Activated CD8-positive, alpha-beta memory T cell treated with anti-CD3 and anti-CD28 coated beads, Interleukin-2, amount 50 U/mL, for 1 hour (primary cell): ENCODE results near the gene CRELD1.
"Not testable (repeated sequence)": the region's sequence is repeated elsewhere in the genome, so short reads cannot be mapped to it uniquely, and the experiment has no call there.

ENCODE experiments used
- DNase-seq: peaks from one replicate; pipeline ENCODE4 v3.0.0-alpha.2; 2020; ENCODE audit errors: extremely low read depth

CRELD1 gene, protein sequence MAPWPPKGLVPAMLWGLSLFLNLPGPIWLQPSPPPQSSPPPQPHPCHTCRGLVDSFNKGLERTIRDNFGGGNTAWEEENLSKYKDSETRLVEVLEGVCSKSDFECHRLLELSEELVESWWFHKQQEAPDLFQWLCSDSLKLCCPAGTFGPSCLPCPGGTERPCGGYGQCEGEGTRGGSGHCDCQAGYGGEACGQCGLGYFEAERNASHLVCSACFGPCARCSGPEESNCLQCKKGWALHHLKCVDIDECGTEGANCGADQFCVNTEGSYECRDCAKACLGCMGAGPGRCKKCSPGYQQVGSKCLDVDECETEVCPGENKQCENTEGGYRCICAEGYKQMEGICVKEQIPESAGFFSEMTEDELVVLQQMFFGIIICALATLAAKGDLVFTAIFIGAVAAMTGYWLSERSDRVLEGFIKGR

DNA sequence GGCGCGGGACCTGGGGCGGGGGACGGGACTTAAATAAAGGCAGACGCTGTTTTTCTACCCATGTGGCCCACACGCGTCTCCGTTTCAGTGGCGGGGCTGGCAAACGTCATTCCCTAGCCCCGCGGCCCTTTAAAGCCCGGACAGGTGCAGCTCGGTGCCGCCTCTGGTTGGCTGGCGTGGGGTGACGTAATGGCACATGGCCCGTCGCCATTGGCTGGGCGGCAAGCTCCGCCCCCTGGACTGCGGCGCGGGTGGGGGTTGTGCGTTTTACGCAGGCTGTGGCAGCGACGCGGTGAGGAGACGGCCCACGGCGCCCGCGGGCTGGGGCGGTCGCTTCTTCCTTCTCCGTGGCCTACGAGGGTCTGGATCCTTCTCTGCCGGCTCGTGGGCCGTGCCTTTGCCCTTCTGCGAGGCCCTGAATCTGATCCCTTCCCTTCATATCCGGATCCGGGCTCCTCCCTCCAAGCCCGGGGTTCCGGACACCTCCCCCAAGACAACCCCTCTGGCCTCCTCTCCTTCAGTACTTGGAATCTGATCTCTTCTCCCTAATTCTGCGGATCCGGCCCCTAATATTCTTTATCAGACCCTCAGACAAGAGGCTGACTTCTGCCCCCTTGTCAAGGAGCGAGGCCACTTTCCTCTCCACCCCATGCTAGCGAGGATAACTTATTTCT is at the start of gene CRELD1:
TSS of gene CRELD1 (plus strand) at position 274 of the 674 bp plus-strand sequence. CDS start 605 bp downstream, outside the sequence.
- DNase-seq, result peak; percentile 92

DNA sequence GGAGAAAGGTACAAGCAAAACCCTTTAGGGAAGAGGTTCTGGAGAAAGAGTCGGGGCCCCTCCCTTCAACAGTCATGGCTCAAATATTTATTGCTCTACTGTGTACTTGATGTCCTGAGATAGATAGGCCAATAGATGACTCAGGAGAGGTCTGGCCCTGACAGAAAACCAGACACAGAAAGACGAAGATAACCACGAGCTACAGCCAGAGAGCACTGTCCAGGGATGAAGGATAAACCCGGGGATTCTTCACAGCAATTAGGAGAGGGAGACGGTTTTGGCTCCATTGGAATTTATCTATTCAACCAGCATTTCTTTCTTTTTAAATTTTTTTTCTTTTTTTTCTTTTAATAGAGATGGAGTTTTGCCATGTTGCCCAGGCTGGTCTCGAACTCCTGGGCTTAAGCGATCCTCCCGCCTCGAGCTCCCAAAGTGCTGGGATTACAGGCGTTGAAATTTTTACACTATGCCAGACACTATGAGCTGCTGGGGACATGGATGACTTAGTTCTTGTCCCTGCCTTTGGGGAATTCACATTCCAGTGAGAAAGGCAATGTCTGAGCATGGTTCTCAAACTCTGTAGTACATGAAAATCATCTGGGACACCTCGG is 49.0 kb upstream of the CRELD1 start:
- no peak for DNase-seq

DNA sequence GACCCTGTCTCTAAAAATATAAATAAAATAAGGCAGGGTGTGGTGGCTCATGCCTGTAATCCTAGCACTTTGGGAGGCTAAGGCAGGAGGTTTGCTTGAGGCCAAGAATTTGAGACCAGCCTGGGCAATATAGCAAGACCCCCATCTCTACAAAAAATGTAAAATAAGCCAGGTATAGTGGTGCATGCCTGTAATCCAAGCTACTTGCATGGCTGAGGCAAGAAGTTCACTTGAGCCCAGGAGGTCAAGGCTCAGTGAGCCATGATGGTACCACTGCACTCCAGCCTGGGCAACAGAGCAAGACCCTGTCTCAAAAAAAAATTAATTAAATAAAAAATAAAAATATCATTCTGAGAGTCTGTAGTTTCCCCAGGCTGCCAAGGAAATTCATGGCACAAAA is 47.3 kb upstream of the CRELD1 start:
- no peak for DNase-seq

DNA sequence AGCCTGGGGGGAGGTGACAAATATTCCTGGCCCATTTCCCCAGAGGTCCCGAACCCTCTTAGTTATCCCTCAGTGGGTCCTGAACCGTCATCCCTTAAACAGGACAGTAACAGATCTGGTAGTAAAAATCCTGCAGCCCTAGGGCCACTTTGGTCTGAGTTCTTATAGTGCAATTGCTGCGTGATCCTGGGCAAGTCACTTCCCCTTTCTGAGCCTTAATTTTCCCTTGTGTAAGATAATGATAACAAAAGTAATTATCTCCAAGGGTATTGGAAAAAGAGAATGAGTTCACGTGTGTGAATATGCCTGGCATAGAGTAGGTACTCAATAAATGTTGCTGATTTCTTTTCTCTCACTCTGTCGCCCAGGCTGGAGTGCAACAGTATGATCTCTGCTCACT is 46.2 kb upstream of the CRELD1 start:
- no peak for DNase-seq

DNA sequence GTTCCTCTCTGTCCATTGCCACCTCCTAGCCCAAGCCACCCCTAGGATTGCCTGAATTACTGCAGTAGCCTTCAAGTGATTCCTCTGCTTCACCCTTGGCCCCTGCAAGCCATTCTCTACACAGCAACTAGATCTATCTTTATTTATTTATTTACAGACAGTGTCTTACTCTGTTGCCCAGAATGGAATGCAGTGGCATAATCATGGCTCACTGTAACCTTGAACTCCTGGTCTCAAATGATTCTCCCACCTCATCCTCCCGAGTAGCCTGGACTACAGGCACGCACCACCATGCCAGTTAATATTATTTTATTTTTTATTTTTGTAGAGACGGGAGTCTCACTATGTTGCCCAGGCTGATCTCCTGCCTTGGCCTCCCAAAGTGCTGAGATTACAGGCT is 45.1 kb upstream of the CRELD1 start:
- DNase-seq, result no peak

DNA sequence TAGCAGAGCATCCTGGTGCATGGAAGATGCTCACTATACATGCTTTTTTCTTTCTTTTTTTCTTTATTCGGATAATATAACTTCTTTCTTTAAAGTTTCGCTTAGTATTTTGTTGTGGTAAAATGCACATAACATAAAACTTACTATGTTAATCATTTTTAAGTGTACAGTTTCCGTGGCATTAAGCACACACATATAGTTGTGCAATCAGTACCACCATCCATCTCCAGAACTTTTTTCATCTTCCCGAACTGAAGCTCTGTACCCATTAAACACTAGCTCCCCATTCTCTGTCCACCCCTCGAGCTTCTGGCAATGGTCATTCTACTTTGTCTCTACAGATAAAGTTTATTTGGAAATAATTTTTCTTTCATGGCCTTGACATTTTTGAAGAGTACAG is 44.2 kb upstream of the CRELD1 start:
- DNase-seq, result no peak

DNA sequence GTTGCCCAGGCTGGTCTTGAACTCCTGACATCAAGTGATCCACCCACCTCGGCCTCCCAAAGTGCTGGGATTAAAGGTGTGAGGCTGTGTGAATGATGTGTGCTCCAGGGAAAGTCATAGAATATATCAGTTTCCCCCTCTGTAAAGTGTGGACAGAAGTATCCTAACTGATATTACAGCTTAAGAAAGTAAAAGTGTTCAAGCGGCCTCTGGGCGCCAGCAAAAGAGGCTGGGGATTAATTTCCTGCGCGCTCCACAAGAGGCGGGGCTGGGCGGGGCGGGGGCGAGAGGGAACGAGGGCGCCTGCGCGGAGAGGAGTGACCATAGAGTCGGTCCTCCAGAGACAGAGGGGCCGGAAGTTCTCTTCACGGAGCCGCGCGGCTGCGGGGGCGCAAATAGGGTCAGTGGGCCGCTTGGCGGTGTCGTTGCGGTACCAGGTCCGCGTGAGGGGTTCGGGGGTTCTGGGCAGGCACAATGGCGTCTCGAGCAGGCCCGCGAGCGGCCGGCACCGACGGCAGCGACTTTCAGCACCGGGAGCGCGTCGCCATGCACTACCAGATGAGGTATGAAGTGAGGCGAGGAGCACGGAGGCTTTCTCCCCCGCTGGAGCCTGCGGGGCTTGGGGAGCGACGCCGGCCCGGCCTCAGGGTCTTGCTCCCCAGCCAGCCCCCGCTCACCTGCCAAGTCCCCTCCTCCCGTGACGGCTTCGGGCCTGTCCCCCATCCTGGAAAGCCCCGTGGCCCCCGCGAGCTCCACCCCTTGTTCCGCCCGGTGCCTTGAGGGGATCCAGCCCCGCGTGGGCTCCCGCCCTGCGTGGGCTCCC is 43.2 kb upstream of the CRELD1 start, which contains the start of gene JAGN1:
TSS of gene JAGN1 (plus strand) at position 362 of the 823 bp plus-strand sequence. CDS start at position 475, 113 bp downstream.
- peak; percentile 75 for DNase-seq

DNA sequence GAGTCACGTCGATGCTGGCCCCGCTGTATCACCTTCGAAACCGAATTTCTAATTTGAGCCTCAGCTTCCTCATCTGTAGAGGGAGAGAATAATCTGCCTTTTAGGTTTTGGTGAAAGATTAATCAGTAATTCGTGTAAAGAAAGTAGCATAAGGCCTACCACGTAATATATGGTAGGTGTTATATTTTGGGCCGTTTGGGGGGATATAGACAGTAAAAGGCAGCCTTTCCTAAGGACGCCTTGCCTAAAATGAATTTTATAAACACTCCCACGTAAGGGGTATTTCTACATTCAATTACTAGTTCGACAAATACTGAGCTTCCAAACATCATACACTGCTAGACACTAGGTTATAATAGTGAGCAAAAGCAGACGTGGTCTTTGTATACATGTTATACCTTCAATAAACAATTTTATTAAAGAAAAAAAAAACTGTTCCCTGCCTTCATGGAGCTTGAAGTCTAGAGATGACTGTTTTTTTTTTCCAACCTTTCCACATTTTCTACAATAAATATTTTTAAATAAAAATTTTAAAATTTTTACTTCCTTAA is 42.5 kb upstream of the CRELD1 start:
- DNase-seq, result no peak

DNA sequence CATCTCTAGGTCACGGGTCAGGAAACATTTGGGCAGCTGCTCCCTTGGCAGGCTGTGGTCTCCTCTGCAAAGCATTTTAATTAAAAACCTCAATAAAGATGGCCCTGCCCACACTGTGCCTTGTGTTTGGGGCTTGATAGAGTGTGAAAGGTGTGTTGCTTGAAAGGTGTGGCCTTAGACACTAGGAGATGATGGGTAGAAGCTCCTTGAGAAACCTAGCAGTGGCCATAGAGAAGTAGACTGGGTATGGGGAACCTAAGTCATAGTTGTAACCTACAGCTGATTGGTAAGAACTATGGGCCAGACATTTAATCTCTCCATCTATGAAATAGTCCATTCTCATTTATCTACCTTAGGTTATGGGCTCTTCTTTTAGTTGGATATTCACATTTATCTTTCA is 39.9 kb upstream of the CRELD1 start:
- no peak for DNase-seq

DNA sequence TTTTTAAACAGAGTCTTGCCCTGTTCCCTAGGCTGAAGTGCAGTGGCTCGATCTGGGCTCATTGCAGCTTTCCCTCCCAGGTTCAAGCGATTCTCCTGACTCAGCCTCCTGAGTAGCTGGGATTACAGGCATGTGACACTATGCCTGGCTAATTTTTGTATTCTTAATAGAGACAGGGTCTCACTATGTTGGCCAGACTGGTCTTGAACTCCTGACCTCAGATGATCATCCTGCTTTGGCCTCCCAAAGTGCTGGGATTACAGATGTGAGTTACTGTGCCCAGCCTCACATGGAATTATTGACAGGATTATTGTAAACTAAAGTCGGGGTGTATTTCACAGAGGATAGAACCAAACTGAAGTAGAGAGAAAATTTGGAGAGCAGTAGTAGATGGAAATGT is 37.9 kb upstream of the CRELD1 start:
- not testable (repeated sequence) for DNase-seq

DNA sequence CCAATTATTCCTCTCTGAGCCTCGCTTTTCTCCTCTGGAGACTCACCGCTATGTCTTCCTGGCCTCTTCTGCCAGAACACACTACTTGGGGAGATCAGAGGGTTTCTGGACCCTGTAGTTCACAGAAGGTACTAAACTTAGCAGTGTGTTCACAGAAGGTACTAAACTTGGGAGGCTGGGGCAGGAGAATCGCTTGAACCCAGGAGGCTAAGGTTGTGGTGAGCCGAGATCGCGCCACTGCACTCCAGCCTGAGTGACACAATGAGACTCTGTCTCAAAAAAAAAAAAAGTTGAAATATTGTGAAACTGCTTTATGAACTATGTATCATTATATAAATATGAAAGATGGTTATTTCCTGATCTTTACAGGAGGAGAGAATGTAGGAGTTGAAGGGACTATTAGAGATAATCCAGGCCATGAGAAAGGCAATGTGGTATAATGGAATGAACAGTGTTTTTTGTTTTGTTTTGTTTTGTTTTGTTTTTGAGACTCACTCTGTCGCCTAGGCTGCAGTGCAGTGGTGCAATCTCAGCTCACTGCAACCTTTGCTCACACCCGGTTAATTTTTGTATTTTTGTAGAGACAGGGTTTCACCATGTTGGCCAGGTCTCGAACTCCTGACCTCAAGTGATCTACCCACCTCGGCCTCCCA is 36.8 kb upstream of the CRELD1 start:
- DNase-seq, result not testable (repeated sequence)

DNA sequence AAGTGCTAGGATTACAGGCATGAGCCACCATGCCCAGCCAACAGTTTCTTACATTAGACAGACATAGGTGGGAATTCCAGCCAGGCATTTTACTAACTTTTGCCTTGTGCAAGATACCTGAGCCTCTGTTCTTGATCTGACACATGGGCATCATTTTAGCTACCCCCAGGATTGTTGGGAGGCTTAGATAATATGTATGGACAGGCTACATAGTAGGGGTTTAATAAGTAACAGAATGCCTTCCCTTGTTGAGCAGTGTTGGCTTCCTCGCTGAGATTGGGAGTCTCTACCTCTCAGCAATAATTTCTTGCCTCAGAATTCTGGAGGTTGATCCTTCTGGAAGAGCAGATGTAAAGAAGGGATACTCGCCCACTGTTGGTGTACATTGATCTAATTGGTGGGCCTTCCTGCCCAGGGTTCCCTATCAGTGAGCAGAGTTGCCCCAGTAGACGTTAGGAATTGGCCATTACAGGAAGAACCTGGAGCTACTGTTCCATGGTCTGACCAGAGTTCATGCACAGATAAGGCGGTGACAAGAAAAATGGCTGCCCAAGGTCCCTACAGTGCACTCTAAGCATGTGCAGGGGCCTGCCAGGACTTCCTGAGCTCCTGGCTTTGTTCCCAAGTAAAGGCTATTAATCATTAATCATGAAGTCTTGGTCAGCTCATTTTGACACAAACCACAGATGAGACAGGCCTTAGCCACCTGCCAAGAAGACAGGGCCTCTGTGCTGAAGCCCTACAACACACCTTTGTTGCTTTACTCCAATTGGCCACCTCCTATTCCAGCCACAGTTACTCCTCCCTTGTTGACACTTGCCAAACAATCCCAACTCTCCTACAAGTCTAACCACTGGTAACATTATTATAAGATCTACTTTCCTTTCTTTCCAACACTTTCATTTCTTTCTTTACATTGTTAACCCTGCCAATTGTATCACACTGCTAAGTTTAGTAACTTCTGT is 35.9 kb upstream of the CRELD1 start:
- no peak for DNase-seq

DNA sequence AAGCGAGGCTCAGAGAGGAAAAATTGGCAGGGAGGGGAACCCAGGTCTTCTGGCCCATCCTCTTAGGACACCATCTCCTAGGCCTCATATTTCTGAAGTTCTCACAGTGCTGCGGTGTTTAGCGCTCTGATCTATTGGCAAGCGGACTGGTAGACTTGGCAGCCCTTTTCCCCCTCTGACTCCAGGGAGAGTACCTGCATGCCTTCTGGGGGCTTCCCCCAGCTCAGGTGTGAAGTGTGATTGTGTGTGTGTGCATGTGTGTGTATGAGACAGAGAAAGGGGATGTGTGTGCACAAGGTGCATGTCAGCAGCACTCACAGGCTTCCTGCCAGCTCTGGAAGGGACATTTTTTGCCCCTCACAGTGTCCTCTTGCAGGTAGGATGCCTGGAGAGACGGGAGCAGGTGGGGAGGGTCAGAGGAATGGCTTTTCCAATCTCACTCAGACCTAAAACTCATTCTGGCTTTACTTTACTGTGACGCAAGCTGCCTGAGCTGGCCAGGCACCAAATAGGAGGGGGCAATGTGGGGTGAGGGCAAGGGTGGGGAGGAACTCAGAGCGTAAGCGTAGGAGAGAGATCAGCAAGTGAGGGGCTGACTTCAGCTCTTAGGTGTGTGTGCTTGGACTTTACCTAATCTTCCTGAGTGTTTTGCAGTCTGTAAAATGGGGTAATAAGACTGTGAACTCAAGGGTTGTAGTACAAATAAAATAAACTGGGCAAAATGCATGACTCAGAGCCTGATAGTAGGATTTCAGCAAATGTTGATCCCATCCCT is 35.0 kb upstream of the CRELD1 start:
- DNase-seq, result no peak

DNA sequence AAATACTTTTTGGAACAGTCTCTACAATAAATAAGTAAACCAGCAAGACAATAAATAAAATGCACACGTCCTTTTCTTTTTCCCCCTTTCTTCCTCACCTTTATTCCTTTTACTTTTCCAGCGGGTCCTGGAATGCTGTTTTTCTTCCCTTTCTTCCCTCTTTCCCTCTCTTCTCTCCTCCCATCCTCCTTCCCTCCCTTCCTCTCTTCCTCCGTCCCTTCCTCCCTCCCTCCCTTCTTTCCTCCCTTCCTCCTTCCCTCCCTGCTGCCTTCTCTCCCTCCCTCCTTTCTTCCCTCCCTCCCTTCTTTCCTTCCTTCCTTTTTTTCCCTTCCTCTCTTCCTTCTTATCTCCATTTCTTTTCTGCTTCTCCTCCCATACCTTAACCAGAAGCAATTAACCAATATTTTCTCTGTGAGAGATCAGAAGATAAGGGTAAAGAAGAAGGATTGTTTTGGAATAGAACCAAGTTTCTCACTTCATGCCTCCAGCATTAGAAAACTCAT is 34.3 kb upstream of the CRELD1 start:
- DNase-seq, result no peak

DNA sequence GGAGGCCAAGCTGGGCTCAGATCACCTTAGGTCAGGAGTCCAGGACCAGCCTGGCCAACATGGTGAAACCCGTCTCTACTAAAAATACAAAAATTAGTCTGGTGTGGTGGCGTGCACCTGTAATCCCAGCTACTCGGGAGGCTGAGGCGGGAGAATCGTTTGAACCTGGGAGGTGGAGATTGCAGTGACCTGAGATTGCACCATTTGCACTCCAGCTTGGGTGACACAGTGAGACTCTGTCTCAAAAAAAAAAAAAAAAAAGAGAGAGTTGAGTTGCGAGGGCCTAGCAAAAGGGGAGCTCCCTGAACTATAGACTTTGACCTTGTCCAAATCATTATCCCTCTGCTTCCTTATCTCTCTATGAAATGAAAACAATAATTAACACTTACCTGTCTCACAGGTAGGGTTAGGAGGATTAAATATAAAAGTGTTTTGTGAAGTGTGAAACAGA is 32.6 kb upstream of the CRELD1 start:
- DNase-seq, result not testable (repeated sequence)

DNA sequence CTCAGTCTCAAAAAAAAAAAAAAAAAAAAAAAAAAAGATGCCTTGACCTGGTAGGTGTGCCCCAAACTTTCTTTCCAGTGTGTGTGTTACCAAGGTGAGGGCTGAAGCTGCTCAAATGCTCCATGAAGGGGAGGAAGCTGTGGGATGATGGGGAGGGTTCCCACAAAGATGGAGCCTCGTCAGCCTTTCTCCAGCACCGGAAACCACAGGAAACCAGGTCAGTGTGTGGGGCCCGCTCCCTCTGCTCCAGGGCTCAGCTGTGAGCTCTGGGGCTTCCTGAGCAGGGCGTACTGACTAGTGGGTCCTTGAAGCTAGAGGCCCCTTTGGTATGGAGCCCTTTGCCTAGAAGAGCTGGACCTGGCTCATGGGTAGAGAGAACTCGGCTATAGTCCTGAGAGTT is 31.7 kb upstream of the CRELD1 start:
- DNase-seq, result no peak

DNA sequence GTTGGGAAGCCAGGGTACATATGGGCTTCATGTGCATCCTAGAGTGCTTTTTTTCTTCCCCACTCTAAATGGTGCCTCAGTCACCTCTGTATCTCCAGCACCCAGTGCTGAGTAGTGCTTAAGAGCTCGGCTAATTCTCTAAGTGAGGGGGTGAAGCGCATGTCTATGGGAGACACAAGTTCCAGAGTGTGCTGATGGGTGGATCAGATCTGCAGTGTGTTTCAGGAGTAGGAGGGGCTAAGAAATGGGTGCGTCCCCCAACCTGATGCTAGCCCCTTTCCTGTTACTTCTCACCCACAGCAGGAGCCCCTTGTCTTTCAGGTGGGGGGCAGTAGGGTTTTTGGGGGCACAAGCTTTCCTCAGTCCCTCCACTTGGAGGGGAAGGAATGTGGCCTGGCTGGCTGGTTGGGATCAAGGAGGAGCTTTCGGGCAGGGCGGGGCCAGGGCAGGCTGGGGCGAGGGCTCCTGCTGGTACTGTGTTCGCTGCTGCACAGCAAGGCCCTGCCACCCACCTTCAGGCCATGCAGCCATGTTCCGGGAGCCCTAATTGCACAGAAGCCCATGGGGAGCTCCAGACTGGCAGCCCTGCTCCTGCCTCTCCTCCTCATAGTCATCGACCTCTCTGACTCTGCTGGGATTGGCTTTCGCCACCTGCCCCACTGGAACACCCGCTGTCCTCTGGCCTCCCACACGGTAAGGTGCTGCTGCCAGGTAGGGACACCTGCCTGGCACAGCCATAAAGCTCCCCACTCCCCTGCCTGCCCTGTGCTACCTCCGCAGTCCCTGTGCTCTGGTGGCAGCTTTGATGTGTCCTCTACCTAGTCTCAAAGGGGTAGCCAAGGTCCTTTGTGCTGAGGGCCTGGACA is 31.0 kb upstream of the CRELD1 start, which contains the start of gene IL17RE:
TSS of gene IL17RE (plus strand) at position 477 of the 866 bp plus-strand sequence. CDS start at position 562, 85 bp downstream.
- no peak for DNase-seq

DNA sequence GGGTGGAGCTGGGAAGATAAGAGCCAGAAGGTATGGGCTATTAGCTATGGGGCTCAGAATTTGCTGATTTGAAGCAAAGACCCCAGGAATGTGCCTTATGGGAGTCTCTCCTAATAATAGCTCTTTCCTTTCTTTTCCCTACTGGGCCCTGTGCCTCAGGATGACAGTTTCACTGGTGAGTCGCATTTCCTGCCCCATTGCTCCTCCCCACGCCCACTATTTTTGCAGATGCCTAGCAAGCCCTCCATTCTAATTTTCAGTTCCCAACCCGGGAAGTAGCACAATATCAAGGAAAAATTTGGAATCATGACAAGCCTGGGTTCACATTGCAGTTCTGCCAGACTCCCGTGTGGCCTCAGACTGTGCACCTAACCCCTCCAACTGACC is 30.4 kb upstream of the CRELD1 start:
- DNase-seq, result no peak
